CD4-positive, alpha-beta T cell treated with Interleukin-4 for 4 hours (primary cell): ENCODE results near the gene UCHL3.

Source experiments
- DNase-seq: peaks from one replicate; pipeline ENCODE4 v3.0.0-alpha.2; 2020

The UCHL3 gene

DNA sequence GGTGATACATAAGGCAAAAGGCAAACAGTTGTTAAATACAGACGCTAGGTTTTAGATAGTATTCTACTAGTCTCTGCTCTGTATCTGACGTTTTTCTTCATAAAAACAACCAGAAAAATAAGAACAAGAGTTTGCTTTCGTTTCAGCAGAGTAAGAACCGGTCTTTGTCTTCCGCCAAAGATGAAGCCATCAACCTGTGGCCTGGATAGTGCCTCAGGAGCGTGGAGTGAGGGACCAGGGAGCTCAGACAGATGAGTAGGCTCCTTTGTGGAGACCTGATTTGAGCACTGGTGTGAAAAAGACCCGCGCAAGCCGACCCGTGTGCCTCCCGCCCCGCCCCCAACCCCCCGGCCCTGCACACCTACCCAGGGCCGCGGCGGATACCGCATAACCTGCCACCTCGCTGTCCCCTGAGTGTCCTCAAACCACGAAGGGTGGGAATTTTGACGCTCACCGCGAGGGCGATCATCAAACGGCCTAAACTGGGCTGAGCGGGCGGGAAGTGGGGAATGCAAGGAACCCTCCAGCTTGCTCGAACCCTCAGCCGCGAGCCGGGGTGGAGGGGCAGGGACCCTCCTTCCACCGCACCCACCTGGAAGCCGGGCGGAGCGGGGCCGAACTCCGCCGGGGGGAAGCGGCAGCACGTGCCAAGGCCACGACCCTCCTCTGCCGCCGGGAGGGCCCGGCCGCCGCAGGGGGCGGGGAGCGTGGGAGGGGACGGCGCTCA lies 85.7 kb downstream of the UCHL3 start:
- no peak for DNase-seq

DNA sequence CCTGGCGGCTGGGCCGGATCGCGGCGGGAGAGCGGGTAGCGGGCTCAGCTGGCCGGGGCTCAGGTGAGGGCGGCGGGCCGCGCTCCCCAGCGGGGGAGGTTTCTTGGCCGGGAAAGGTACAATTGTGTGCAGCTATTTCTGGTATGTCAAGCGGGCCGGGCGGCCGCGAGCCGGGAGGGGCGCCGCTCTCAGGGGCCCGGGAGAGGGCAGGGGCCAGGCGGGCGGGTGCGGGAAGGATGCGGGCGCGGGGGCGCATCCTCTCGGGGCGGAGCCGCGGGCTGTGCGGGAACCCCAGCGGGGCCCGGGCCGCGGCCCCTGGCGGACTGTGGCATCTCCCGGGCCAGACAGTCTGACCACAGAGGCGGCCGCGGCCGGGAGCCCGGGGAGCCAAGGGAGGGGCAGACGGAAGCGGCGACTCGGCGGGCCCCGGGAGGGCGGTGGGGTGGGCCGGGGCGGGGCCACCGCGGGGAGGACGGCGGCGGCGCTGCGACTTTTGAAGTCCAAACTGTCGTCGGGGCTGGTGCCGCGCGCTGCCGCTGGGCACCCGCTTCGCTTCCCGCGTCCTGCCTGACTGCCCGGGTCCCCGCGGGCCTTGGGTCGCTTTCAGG lies 86.3 kb downstream of the UCHL3 start, which contains the start of gene LMO7:
TSS of gene LMO7 (plus strand) at position 503 of the 608 bp plus-strand sequence. CDS start 328 bp downstream, outside the sequence.
- DNase-seq: peak; percentile 27

DNA sequence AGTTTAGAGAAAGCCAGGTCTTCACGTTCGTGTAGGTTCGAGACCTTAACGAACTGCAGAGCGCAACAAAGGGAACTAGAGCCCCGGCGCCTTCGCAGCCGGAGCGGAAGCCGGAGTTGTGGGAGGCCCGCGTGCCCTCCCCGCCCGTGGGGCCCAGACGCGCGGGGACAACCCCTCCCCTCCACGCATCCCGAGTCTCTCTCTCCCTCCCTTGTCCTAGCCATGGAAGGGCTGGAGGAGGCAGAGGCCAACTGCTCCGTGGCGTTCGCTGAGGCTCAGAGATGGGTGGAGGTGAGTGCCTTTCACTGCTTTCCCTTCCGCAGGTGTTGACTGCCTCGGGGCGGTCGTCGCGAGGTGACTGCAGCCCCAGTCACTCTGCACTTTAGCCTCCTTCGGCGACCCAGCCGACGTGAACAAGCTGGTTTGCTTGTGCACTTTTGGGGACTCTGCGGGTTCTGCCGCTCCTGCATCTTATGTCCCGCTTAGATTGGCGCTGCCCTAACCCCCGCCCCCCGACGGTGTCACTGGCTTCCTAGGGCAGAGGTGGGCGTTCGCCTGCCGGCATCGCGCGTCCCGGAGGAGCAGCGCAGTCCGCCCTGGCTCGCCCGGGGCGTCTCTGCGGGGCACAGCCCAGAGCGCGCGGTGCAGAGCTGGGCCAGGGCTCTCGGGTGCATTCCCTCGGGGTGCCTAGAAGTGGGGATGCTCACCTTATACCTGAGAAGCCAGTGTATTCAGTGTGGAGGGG lies 87.0 kb downstream of the UCHL3 start:
- DNase-seq: peak; percentile 25

DNA sequence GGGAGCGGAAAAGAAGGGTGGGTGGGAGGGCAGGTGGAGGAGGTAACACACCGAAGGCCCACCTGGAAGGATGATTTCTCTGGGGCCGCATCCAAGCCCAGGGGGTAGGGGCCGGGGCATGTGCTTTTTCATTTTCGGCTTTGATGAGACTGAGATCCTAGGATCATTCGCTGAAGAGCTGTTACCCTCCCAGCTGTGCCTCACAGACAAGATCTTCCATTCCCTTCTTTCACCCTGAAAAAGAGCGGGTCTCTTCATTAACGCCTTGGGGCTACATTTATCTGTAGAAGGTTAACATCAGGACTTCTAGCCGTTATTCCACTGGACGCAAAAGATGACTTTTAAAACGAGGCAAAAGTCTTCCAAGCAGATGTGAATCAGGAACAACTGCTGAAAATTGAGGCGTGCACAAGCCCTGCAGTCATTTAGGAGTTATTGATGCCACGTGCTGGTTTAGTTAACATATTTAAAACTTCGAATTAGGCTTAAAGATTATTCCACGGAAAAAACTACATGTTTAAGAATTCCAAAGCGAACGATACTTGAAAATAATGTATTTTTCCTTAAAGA lies 87.7 kb downstream of the UCHL3 start:
- DNase-seq: no peak

DNA sequence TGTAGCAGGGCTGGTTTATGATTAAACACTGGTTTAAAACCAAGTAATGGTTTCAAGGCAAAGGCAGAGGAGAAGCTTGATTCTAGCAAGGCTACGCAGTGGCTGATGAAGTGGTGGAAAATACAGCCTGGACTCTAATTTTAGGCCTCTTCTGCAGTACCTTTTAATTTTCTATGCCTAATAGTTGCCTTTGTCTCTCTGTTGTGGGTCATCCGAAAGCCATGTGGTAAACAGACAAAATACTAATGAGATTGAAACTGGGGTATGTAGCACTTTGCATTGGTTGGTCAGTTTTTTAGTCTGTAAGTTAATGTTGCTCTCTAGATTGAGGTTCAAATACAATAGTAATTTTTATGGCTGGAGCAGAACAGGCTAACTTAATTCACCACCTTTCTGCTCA lies 89.9 kb downstream of the UCHL3 start:
- no peak for DNase-seq

DNA sequence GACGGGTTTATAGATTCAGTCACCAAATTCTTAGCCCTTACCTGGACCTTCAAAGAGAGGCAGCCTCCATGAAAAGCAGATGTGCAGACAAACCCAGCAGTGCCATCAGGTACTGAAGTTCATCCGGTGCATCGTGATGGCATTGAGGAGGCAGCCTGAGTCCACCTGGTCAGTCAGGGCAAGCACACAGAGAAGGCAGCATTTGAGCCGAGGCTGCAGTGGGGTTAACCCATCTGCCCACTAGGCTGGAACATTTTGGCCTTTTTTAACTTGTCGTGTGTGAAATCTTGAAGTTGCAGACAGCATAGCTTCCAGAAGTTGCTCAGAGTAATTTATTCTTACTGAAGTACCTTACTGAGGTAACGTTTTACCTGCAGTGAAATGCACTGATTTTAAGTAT lies 91.4 kb downstream of the UCHL3 start:
- DNase-seq: no peak

DNA sequence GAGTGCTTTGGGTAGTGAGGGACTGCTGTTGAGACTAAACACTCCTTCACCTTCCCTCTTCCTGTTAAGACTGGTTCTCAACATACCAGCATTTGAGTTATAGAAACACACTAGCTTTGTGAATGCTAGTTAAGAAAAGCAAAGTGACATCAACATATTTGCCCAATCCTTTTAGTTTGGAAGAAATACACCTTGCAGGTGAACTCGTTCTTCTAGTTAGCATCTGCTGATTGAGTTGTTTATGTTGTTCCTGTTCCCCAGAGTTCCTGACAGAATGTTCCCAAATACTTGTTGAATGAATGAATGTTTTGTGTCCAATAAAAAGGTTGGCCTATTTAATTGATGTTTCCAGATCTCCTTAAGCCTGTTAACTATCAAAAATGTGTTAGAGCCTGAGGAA lies 93.6 kb downstream of the UCHL3 start:
- DNase-seq: no peak

DNA sequence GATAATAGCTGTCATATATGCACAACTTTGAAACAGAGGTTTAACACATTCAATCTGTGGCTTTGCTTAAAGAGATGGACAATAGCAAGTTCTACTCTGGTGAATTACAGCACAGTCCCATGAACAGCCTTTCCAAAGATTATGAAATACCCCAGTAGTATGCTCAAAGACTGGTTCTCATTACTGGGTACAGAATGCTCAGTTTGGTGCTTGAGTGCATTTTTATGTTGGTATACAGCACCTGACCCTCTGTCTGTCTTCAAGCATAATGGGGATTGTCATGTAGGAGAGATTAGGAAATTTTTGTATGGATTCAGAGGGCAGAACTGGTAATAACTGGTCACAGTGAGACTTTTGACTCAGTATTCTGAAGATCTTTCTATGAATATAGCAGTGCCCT lies 94.1 kb downstream of the UCHL3 start:
- DNase-seq: no peak

DNA sequence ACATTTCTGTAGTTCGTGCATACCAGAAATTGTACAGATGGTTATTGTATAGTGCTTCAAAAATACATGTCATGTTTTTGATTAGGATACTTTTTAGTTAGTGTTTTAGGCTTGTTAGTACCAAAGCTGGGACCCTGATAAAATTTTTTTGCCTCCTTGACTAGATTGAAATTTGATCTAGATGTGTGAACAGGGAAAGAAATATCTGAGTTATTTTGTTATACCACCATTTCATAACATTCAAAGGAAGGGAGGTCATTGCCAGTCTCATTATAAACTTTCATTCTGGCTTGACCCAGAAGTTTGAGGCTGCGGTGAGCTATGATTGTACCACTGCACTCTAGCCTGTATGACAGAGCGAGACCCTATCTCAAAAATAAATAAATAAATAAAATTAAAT lies 95.5 kb downstream of the UCHL3 start:
- no peak for DNase-seq

DNA sequence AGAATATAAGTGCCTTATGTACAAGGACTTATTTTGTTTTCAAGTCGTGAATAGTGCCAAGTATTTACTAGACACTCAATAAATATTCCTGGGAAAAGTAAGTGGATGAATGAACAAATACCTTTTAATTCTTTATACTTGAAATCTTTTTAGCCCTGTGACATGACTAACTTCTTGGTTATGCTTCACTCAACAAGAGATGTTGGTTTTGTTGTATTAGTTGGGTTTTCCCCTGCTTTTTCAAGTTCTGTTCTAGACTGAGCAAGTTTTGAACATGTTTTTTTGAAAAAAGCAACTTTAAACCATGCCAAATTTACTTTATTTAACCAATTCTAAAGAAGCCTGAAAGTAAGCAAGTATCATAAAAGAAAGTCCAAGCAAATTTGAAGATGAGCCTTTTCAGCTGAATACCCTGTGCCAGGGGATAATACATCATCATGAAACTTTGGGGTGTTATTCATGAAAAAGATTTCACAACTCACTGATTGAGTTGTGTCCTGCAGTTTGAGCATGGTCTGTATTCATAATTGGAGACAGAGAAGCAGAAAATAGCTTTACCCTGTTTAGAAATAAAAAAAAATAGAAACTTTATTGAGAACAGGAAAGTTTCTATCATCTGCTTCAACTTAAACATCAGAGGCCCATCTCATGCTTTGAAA lies 97.7 kb downstream of the UCHL3 start:
- no peak for DNase-seq

DNA sequence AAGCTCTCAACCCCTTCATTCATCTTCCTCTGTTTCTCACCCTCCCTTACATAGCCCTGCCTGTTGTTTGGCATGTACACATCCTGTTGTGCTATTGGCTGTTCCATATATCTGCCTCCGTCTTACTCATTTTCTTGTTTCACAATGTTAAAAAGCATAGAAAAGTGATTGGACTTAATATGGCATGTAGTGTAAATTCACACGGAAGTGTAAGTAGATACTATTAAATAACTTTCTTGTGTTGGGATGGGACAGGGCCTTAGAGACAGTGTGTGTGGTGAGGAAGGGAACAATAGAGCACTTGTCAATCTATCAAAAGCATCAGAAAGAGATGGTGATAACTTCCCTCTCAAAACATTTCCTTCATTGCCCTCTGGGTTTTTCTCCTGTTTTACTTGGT lies 98.9 kb downstream of the UCHL3 start:
- no peak for DNase-seq

DNA sequence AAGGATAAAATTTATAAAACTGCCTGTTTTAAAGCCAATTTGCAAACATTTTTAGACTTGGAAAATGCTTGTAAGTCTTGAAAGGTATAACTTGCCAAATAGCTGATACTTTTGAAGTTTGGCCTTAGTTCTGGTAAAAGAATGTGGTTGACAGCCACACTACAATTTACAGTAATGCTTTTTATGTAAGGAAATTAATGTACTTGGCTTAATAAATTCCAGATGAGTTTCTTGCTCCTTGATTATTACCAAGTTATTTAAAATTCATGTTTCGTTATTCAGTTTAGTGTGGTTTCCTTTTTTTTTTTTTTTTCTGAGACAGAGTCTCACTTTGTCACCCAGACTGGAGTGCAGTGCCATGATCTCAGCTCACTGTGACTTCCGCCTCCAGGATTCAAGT lies 101.4 kb downstream of the UCHL3 start:
- DNase-seq: no peak

DNA sequence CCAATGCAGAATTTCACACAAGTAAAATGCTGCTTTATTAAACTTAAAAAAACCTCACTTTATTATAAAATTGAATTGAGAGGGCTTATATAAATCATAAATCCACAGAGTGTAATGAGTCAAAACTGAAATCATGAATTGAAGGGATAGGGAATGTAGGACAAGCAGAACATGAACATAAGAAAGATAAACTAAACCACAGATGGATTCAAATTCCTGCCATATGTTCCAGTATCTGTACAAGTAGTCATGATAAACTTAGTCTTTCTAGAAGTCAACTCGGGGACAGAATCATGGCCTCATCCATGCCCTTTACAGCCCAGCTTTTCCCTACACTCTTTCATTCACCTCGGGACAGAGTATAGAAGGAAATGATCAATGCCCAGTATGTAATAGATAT lies 103.1 kb downstream of the UCHL3 start:
- DNase-seq: no peak
